ENCODE results near the gene ANKRD40.

DNA sequence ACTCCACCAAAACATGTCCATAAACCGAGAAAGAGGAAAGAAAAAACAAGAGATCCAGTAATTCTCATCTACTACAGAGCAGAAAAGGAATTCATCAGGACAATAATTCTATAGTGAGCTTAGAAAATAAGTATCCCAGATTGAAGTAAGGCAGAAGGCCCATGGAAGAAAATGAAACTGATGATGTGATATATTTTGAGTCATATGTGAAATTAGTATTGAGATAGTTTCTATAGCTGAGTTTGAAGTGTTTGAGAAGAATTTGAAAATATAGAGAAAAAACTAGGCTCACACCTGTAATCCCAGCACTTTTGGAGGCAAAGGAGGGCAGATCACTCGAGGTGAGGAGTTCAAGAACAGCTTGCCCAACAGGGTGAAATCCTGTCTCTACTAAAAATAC, 31.4 kb upstream of the ANKRD40 start:
- TF ChIP-seq, protein P1, sequence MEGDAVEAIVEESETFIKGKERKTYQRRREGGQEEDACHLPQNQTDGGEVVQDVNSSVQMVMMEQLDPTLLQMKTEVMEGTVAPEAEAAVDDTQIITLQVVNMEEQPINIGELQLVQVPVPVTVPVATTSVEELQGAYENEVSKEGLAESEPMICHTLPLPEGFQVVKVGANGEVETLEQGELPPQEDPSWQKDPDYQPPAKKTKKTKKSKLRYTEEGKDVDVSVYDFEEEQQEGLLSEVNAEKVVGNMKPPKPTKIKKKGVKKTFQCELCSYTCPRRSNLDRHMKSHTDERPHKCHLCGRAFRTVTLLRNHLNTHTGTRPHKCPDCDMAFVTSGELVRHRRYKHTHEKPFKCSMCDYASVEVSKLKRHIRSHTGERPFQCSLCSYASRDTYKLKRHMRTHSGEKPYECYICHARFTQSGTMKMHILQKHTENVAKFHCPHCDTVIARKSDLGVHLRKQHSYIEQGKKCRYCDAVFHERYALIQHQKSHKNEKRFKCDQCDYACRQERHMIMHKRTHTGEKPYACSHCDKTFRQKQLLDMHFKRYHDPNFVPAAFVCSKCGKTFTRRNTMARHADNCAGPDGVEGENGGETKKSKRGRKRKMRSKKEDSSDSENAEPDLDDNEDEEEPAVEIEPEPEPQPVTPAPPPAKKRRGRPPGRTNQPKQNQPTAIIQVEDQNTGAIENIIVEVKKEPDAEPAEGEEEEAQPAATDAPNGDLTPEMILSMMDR (IDR thresholded peaks at IDR 0.05; ENCODE audit: low read depth, low read length) = no peak
- no peak for TF ChIP-seq EZH2phosphoT487 (IDR thresholded peaks at IDR 0.05; ENCODE audit: low read depth)

Data from OCI-LY3 (cell line).